GM04504 (cell line): ENCODE results near the gene ZDHHC3.

Source experiments
- DNase-seq: peaks from one replicate; pipeline ENCODE4 v3.0.0-alpha.2; 2012; ENCODE audit warnings: low read depth

The ZDHHC3 gene

DNA sequence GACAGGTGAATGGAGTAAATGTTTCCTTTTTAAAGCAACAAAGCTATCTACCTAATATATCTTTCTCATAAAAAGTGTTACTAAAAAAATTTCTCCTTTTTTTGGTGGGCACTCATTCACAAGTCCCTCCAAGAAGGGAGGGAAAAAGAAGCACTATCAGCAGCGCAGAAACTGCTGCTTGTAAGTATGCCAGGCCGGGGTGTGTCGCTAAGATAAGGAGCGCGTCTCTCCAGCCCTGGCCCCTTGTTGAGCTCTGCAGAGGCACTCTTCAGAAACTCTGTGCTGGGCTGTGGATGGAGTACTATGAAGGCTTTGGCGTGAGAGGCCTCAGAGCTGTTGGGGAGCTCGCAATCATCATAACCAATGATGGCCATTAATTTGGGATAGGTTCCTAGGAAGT, 49.1 kb downstream of the ZDHHC3 start:
- DNase-seq: no peak

DNA sequence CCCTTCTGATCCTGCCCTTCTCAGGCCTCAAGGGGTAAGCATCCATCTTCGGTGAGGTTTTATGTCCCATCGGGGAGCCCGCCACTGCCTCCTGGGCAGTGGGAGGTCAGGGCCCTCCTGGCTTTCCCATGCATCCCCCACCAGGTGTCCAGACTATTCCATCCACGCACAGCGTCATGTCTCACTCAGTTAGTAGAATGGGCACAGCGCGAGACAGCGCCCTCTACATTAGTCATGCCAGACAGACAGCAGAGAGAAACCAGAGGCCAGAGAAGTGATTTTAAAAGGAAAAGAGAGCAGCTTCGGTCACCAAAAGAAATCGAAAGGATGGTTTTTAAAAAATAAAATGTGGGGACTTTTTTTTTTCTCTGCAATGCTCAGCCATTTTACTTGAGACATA, 49.8 kb downstream of the ZDHHC3 start:
- DNase-seq: no peak

DNA sequence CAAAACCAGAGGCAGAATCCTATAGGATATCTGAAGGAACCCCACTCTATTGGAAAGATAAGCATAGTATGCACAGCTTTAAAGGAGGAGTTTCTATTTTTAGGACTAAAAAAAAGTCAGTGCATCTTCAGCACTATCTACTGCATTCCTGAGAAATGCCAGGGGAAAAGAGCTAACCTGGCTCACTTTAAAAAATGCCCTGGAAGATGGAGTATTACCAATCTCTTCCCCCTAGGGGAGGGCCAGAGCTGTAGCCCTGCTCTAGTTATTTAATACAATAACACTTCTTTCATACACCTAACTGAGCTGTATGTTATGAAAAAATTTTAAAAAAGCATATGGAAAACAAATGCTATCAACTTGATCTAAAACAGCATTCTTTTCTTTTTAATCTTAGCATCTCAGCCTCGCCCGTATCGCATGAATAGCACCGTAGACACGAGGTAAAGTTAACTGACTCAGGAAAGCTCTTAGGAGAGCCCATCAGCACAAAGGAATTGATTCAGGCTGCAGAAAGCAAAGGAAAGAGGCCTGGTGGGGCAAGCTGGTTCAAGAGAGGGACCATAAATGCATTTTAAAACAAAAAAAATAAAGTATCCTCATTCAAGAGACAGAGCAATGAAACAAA, 51.4 kb downstream of the ZDHHC3 start:
- DNase-seq: no peak

DNA sequence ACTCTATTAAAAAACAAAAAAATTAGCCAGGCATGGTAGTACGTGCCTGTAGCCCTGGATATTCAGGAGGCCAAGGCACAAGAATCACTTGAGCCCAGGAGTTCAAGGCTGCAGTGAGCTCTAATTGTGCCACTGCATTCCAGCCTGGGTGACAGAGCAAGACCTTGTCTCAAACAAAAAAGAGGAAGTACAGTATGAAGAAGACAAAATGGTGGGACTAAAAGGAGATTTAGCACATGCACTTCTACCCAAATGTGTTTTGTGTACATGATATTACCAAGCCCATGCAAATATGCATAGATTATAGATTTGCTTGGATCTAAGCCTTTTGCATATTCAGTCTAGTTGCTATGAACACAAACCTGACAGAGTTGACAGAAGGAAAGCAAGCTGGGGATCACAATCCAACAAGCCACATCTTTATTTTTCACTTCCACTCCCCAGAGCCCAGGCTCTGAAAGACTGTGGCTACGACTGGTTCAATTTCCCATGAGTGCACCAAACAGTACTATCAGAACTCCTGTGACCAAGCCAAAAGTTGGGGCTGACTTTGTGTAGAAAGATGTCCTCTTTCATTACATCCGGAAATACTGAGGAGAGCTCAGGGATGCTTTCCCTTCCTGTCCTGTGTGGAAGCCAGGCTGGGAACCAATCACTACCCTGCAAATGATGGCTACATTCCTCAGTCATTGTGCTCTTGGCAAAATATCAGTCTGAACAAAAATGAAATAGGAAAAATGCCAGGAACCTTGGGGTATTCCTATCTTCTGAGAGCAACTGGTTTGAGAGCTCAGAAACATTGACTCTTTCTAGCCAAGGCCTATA, 52.1 kb downstream of the ZDHHC3 start:
- no peak for DNase-seq

DNA sequence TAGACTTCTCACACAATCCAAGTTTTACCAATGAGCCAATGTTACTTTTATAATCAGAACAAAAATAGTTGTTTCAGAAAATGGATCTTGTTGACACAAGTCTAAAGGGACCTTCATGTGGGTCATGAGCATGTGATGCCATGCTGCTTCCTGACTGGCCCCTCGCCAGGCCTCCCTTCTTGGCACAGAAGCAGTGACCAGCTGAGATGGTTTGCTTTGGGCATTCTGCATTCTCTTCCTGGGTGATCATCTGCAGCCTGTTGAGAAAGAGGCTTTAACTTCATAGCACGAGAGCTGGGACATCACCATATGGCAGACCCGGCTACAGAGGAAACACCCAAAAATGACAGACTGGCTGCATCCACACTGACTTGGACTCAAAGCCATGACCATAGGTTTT, 55.9 kb downstream of the ZDHHC3 start:
- DNase-seq: no peak

DNA sequence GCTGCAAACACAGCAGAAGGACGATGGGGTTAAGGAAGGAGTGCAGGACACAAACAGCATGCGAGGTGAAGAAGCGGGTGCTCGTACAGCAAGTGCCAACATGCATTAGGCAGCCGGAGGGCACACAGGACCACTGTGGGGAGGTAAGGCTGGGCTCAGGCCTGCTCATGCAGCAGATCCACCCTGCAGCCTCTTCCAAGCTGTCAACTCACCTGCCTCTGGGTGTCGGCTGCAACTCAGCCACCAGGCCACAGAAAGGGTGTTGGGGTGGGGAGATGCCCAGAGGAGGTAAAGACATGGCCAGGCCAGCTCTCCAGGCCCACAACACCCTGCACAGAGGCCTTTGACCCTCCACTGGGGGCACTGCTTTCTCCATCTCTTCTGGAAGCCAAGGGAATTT, 57.4 kb downstream of the ZDHHC3 start:
- no peak for DNase-seq

DNA sequence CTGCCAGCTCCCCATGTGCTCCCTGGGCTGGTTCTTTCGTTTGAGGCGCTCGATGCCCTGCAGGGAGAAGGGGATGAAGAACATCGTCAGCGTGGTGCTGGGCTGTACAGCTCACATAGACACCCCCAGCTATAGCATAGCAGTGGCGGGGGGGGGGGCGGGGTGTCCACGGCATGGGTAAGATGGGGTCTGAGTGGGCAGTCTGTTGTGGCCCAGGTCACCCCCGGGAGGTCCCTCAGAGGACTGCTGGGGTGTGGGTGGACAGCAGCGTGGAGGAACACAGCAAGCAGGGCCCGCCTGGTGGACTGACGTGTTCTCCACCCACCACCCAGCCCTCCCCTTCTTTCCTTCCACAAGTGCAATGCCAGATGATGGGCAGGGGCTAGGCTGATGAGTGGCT, 57.9 kb downstream of the ZDHHC3 start:
- DNase-seq: no peak

DNA sequence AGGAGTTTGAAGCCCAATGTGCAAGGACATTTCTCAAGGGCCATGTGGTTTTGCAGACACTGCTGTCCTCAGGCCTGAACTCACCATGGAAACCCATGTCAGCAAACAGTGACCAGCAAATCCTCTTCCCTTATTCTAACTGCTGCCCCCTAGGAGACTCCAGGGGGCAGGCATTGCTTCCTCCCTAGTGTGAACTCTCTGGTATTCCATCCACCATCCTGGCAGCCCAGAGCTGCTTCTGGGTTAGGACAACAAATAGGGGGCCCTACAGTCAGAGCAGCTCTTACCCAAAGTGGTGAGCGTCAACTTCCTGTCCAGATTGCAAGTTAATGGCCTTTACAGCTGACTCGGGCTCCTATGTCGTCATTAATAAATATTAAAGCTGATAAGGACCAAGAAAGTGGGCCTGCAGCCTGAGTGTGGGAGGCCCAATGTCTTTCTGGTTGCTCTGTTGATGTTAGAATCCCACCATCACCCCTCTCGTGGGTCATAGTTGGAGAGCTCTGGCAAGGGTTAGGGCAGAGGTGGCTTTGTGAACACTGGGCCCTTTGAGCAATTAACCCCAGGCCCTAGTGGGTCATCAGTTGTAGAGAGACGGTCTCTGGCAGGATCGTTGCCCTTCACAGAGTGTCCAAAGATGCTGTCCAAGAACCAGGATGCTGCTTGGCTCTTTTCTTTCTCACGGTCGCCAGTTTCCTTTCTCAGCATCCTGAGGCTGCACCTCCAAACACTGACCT, 60.1 kb downstream of the ZDHHC3 start:
- DNase-seq: no peak

DNA sequence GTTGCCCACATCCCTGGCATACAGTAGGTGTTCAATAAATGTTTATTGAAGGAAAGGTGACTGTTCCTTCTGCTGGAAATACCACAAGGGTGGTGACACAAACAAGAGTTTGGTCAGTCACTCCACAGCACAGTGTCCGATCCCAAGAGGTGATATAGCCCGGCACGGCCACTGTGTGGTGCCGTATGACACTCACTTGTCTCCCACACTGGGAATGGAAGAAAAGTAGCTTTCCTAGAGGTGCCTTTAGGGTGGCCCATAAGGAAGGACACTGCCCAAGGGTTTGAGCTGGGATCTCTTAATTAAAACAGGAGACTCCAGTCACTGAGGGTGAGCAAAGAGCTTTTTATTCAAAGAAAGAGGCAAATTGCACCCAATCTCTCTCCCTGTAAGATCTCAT, 61.0 kb downstream of the ZDHHC3 start:
- DNase-seq: no peak

DNA sequence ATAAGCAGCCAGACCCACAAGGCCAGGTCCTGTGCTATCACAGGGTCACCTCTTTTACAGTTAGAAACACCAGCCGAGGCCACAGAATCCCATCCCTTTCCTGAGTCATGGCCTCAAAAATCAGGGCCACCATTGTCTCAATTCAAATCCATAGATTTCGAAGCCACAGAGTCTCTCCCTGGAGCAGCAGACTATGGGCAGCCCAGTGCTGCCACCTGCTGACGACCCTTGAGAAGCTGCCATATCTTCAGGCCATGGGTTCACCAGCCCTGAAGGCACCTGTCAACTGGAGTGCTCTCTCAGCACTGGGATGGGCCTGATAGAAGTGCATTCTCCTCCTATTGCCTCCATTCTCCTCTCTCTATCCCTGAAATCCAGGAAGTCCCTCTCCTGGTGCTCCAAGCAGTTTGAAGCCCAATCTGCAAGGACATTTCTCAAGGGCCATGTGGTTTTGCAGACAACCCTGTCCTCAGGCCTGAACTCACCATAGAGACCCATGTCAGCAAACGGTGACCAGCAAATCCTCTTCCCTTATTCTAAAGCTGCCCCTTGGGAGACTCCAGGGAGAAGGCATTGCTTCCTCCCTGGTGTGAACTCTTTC, 62.0 kb downstream of the ZDHHC3 start:
- peak; percentile 40 for DNase-seq

DNA sequence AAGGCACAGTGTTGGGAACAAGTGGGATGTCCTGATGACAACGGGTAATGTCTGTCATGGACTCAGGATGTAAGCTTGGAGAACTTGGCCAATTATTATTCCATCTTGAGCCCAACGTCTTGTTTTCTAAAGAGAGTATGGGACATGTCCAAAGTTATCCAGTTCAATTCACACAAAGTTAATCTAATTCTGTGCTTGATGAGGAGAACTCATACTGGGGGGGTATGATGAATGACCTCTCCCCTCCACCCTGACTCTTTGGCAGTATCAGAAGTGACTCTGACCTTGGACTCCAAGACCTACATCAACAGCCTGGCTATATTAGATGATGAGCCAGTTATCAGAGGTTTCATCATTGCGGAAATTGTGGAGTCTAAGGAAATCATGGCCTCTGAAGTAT, 65.3 kb downstream of the ZDHHC3 start:
- no peak for DNase-seq

DNA sequence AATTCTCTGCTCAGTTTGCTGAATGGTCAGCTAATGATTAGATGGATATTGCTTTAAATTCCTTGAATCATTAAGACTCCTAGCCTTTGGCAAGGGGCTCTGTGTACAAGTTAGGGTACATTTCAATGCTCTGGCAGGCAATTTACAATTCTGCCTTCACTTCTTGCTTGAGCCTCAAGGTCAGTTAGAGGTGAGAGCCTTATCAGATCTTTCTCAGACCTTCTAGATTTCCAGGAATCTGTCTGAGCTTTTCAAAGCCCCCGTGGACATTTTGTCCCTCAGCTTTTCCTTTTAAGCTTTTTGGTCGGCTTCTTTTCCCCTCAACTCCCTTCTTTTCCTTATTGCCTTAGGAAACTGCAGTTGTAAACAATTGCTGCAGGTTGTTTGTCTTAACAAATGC, 66.9 kb downstream of the ZDHHC3 start:
- no peak for DNase-seq

DNA sequence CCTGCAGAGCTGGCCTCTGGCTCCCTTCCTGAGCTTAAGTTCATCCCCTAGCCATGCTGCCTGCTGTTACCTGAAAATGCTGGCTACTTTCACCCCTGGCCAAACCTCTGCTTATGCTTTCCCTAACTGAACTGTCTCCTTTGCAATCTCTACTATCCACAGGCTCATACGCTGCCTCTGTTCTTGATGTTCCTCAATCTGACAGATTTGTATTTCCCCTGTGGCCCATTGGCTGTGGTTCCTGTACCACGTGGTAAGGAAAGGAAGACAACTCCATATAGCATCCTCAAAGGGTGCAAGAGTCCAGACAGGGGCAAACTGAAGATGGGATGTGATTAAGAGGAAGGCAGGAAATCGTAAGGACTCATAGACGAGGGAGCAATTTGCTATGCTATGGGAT, 68.4 kb downstream of the ZDHHC3 start:
- no peak for DNase-seq

DNA sequence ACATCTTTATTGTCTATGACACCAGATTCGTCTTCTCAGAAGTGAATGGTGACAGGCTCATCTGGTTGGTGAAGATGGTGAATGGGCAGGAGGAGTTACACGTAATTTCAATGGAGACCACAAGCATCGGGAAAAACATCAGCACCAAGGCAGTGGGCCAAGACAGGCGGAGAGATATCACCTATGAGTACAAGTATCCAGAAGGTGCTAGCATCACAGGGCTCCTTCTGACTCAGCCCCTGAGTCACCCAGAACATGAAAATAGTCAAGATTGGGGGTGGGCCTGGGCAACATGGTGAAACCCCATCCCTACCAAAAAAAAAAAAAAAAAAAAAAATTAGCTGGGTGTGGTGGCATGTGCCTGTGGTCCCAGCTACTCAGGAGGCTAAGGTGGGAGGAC, 69.0 kb downstream of the ZDHHC3 start:
- DNase-seq: no peak

DNA sequence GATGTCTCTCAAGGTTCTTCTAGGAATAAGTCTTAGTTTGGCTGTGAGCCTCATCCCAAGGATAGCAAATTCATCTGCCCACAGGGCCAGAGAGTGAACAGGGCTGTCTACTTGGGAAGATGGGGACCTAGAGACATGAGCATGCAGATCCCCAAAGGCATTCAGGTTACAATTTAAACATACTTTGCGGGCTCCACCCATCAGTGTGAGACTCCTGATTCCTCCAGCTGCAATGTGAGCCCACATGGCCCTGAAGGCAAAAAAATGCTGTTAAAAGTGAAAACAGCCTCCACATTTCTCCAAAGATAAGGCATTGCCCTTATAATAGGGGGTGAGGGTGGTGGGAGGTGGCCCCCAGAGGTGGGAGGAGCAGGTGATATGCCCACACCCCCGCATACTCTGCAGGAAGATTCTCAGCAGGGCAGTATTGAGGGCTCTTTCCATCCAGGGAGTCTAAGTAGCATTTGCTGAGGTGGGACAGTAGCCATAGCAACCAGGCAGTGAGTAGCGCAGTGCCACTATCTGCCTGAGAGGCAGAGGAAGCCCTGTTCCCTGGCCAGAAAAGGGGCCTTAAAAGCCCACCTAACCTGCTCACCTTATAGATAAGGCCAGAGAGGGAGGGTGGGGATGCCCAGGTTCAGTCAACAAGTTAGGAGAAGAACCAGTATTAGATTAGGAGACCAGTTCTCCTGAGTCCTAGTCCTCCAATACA, 70.4 kb downstream of the ZDHHC3 start:
- no peak for DNase-seq

DNA sequence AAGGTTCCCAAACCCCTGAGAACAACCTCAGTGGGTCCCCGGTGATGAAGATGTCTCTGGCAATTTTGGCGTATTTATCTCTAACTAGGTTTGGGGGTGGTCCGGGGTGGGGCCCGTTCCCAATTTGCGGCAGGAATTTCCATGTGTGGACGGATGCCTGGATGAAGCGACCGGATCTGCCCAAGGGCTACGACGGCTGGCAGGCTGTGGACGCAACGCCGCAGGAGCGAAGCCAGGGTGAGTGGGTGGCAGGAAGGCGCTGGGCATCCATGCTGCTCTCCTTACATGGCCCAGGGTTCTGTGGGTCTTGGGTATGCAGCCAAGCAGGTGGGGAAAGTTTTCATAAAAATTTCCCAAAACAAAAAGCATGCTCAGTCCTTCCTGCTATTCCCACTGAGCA, 72.2 kb downstream of the ZDHHC3 start:
- DNase-seq: no peak

DNA sequence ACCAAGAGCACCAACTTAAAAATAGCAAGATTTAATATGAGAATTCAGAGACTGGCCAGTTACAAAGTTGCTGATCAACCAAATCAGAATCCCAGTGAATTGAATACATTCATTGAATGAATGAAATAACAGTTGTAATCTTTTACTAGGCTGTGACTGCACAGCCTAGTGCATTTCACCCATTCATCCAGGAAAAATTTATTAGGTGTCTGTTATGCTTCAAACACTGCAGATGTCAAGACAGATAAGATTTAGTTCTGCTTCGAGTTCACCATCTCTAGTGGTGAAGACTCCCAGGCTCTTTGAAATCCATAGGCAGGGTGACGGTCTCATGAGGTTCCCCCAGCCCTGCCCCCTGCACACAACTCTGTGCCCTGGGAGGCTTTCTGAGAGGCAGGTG, 72.7 kb downstream of the ZDHHC3 start:
- no peak for DNase-seq

DNA sequence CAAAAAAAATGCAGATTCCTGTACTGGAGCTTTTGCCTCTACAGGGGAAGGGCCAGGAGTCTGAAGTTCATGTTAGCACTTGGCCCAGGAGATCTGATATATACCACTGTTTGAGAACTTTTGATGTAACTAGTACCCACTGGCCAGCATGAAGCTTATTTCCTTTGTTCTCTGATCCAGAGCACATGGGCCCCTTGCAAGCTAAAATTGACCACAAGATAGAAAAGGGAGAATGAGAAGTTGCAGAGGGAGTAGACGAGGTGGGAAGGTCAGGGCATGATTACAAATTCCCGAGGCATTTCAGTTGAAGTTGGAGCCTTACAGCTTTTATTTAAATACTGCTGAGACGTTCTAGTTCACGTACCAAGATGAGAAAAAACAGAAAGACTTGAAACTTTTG, 73.3 kb downstream of the ZDHHC3 start:
- DNase-seq: no peak

DNA sequence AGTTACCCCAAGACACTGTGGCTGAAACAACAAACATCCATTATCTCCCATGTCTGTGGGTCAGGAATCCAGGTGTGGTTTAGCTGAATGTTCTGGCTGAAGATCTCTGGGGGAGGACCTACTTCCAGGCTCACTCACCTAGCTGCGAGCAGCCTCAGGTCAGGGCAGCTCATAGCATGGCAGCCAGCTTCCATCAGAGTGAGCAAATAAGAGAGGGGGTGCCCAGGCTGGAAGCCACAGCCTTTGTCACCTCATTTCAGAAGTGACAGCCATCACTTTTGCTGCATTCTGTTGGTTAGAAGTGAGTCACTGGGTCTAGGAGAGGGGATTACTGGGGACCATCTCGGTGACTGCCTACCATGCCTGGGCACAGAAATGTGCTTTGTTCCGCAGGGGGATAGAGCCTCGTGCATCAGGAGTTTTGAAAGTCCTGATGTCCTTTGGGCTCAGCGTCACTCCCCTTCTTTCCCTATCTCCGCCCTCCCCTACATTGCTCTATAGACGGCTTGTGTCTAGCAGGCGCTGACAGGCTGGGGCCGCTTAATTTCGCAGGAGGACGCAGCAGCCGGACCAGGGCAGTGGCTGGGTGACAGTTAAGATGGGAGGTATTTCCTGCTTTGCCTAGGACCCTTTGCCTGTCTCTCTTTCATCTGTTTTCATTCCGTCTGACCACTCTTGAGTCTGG, 76.1 kb downstream of the ZDHHC3 start:
- DNase-seq: no peak

DNA sequence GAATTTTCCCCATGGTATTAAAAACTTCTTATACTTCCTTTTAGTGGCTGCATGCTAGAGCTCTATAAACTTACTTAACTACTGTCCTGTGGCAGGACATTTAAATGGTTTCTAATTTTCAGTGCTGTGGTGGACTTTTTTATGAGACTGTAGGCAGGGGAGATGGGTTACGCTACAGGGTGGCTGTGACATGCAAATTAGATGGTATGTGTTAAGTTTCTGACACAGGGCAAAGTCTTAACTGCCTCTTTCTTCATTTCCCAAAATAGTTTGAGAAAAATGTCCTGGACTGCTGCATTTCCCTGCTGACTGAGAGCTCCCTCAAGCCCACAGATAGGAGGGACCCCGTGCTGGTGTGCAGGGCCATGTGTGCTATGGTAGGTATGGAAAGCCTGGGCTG, 79.5 kb downstream of the ZDHHC3 start:
- no peak for DNase-seq

DNA sequence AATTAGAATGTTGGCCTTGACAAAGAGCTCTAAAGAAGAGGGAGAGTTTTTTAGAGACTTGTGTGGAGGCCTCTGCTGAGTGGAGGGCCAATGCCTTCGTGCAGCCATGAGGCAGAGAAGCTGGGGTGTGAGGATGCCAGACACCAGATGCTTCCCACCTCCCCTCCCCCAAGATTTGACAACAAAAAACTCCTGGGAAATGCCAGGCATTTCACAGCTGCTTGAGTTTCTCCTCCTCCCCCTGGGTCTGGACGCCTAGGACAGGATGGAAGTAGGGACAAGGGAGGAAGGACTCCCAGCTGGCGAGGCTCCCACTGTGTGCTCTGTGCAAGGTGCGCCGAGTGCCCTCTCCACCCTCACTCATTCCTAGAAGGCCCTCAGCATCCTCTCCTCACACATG, 81.5 kb downstream of the ZDHHC3 start:
- no peak for DNase-seq

DNA sequence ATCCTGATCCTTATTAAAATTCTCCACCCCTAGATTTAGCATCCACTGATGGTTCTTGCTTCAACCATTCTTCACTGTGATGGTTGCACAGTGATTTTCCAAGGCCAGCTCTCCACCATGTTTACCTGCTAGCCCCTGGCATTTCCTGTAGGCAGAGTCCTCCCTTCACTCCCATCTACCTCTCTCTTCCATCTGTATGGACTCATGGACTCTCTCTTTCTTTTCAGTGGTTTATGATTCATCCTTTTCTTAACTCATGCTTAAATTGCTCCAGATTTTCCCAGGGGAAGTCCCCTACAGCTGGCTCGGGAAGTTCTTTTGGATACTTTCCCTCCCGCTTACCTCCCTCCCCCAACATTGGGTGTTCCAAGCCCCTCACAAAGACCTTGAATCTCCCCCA, 82.9 kb downstream of the ZDHHC3 start:
- DNase-seq: peak; percentile 24
